GM18870 (cell line): Measurements from ENCODE around the gene HID1.
"Not testable (repeated sequence)": the region's sequence is repeated elsewhere in the genome, so short reads cannot be mapped to it uniquely, and the experiment has no call there.

ENCODE experiments used
- ATAC-seq: cut with Tn5 transposase; IDR thresholded peaks from one replicate; pipeline ENCODE4 v1.9.1; 2021; ENCODE audit warnings: moderate library complexity; ENCODE audit not compliant: unreplicated experiment

HID1 gene

GRCh38 chr17:74971069-74971841, 1.3 kb downstream of the HID1 start:
- no peak for ATAC-seq

GRCh38 chr17:74970395-74970794, 2.2 kb downstream of the HID1 start:
- no peak for ATAC-seq

DNA sequence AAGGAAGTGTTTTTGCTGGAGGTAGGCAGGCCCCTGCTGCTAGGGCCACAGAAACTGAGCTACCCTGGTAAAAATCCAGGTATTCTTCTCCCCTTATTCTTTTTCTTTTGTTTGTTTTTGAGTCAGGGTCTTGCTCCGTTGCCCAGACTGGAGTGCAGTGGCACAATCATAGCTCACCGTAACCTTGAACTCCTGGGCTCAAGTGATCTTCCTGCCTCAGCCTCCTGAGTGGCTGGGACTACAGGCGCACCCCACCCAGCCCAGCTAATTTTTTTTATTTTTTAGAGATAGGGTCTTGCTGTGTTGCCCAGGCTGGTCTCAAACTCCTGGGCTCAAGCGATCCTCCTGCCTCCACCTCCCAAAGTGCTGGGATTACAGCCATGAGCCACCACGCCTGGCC, 3.1 kb downstream of the HID1 start:
- ATAC-seq = not testable (repeated sequence)

- ATAC-seq = no peak
Measured at GRCh38 chr17:74968361-74968780, 4.2 kb downstream of the HID1 start.

DNA sequence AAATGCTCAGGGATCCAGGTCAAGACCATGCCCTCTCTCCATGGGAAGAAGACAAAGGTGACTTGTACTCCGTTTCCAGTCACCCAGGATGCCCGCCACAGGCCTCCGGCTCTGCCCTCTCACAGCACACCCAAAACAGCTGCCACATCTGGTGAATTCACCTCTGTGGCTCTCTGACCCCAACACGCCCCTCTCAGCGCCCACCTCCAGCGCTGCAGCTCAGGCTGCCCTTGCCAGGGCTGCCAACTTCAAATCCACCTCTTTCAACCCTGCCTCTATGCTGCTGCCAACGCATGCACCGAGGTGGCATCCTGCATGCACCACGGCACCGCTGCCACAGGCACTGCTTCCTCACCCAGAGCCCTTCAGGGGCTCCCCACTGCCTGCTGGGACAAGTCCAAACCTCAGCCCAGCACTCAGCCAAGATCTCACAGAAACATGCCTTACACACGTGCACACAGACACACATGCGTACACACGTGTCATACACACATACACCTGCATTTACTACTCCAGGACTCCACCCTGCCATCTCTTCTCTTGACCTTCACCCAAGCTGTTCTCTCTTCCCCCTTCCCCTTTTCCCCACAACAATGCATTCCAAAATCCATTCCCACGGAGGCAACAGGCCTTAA, 7.5 kb downstream of the HID1 start:
- no peak for ATAC-seq

DNA sequence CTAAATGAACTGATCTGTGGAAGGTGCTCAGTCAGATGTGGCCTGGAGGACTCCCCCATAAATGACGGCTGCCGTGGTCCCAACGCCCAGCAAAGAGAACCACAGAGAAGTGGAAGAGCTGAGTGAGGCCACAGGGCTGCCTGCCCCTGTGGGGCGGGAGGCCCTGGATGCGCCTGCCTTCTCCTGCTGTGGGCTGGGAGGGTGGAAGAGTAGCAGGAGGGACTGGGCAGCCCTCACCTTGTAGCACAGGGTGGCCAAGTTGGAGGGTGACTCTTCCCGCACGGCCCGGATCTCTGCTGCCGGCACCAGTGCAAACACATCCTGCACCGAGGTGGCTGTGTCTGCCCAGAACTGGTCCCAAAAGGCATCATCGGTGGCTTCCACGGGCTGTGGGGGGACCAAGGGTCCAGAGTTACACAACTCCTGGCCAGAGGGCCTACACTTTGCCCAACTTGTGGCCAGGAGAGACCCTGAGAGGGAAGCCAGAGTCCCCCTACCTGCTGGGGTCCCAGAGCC, 8.3 kb downstream of the HID1 start:
- no peak for ATAC-seq

GRCh38 chr17:74963656-74964055, 8.9 kb downstream of the HID1 start:
- ATAC-seq = no peak

- ATAC-seq = no peak
Measured at GRCh38 chr17:74962622-74963394, 9.8 kb downstream of the HID1 start.

DNA sequence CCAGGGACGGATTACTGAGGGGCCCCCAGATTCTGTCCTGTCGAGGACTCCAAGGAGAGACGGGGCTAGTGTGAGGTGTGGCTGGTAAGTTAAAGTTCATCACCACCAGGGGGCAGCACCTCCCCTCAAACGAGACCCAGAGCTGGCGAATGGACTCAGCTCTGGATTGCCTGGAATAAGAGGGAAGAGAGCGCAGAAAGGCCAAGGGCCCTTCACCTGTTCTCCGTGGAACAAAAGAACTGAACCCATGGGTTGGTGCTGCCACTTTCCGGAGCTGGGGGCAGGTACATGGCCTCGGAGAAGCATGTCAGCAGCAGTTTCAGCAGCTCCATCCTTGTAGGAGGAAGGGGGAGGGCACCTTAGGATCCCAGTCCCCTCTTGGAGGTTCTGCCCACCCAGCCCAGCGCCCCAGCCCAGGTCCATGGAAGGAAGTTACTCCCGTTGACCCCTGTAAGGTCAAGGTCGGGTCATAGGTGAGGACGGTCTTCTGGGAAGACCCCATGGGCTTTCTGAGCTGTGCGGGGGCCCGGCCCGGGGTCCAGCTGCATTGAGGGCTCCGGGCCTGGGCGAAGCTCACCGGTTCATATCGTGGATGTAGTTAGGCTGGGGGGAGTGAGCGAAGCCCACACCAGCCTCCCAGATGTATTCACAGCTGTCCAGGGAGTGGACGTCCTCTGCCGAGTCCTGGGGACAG, 10.8 kb downstream of the HID1 start:
- no peak for ATAC-seq

- no peak for ATAC-seq
Measured at GRCh38 chr17:74960570-74961342, 11.8 kb downstream of the HID1 start.

GRCh38 chr17:74959826-74960515, 12.6 kb downstream of the HID1 start:
- ATAC-seq = no peak

DNA sequence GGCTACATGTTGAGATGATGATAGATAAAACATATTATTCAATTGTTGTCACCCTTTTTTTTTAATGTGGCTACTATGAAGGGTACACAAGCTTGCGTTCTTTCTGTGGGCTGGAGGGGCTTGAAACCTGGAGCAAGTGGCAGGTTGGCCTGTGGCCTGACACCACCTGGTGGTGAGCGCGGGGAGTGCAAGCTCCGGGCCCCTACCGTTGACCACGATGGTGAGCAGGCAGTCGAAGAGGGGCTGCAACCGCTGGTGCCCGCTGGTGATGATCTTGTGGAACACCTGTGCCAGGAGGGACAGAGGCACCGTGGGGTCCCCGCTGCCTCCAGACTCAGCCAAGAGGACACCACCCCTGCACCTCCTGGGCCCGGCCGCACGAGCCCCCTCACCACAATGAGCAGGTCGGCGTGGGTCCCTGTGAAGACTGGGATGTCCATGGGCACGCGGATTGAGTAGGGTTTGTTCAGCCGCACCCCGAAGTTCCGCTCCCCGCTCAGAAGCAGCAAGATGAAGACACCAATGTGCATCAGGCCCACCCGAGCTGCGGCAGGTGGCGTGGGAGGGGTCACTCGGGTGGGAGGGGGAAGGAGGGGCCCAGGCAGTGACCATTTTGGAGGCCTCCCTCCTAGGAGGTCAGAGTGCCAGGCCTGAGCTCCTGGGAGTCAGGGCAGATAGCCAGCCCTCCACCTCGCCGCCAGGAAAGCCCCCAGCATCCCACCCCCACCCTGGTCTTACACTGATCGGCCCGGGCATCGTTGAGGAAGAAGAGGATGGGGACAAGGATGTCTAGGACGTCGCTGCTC, 14.4 kb downstream of the HID1 start:
- no peak for ATAC-seq

DNA sequence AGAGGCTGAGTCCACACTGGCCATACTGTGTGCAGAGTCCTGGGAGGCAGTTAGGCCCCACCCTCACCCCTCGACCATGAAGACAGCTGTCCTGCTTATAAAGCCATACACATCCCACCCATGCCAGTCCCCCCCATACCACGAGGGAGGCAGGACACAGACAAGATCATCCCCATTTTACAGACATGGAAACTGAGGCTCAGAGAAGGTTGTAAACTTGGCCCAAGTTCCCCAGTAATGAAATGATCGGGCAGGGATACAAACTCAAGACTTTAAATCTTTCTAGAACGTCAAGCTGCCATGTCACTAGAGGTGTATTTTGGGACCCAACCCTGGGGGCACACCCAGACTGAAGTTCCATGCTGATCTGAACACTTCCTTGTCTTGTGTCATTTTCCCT, 16.5 kb downstream of the HID1 start:
- no peak for ATAC-seq

- no peak for ATAC-seq
Measured at GRCh38 chr17:74954665-74955421, 17.7 kb downstream of the HID1 start.

- ATAC-seq = no peak
Measured at GRCh38 chr17:74954115-74954514, 18.4 kb downstream of the HID1 start.

- ATAC-seq = no peak
Measured at GRCh38 chr17:74953134-74953687, 19.3 kb downstream of the HID1 start.

- ATAC-seq = no peak
Measured at GRCh38 chr17:74952431-74953133, 20.0 kb downstream of the HID1 start.
